Hindlimb muscle (tissue), 1 donor: Measurements from ENCODE around the gene C19orf73. TPM values are rescaled to one million over a fixed set of nuclear protein-coding genes. Genes with fewer than 3 reads are reported as not detected.
"Not testable (repeated sequence)": the region's sequence is repeated elsewhere in the genome, so short reads cannot be mapped to it uniquely, and the experiment has no call there.

Experiments
- DNase-seq: peaks from one replicate; pipeline ENCODE4 v3.0.0-alpha.2; 2013
- polyA plus RNA-seq: library from polyadenylated mRNA; unstranded; fragments of 120-200 nt; gene quantifications from one replicate; pipeline ENCODE4 v1.2.1, GENCODE V29; 2013; ENCODE audit not compliant: insufficient read length

The C19orf73 gene
- polyA plus RNA-seq, 1 donor: 0.54 TPM

GRCh38 chr19:49148784-49149651 is 30.1 kb upstream of the C19orf73 start:
- peak; percentile 92 for DNase-seq

GRCh38 chr19:49148044-49148682 is 29.2 kb upstream of the C19orf73 start:
- DNase-seq: no peak

GRCh38 chr19:49146408-49146770 is 27.4 kb upstream of the C19orf73 start:
- DNase-seq: not testable (repeated sequence)

- no peak for DNase-seq
Observed at GRCh38 chr19:49145573-49146407, 26.8 kb upstream of the C19orf73 start.

GRCh38 chr19:49142866-49143335 is 24.0 kb upstream of the C19orf73 start:
- peak; percentile 90 for DNase-seq

- DNase-seq: no peak
Observed at GRCh38 chr19:49141352-49141751, 22.4 kb upstream of the C19orf73 start.

GRCh38 chr19:49140951-49141350 is 22.0 kb upstream of the C19orf73 start:
- DNase-seq: no peak

- no peak for DNase-seq
Observed at GRCh38 chr19:49136771-49137171, 17.8 kb upstream of the C19orf73 start.

GRCh38 chr19:49135686-49136085 is 16.7 kb upstream of the C19orf73 start:
- no peak for DNase-seq

GRCh38 chr19:49133621-49134454 is 14.9 kb upstream of the C19orf73 start:
- DNase-seq: peak; percentile 73

GRCh38 chr19:49132974-49133609 is 14.1 kb upstream of the C19orf73 start:
- peak; percentile 58 for DNase-seq

- no peak for DNase-seq
Observed at GRCh38 chr19:49130325-49130724, 11.4 kb upstream of the C19orf73 start.

- no peak for DNase-seq
Observed at GRCh38 chr19:49129238-49129583, 10.3 kb upstream of the C19orf73 start.

- no peak for DNase-seq
Observed at GRCh38 chr19:49128545-49129237, 9.7 kb upstream of the C19orf73 start.

GRCh38 chr19:49127674-49128544 is 9.0 kb upstream of the C19orf73 start:
- DNase-seq: peak; percentile 94

GRCh38 chr19:49127225-49127624 is 8.3 kb upstream of the C19orf73 start:
- DNase-seq: not testable (repeated sequence)

GRCh38 chr19:49126575-49126974 is 7.6 kb upstream of the C19orf73 start:
- no peak for DNase-seq

- no peak for DNase-seq
Observed at GRCh38 chr19:49125025-49125731, 6.2 kb upstream of the C19orf73 start.

- not testable (repeated sequence) for DNase-seq
Observed at GRCh38 chr19:49123285-49123684, 4.3 kb upstream of the C19orf73 start.
